ENCODE measurements around the gene GAB3. TPM values are rescaled to one million over a fixed set of nuclear protein-coding genes. Genes with fewer than 3 reads are reported as not detected.
A peak's percentile ranks its signal among the peaks of the same experiment; 100 is the strongest.

The GAB3 gene
- total and polyA plus RNA-seq, 9 of the 15 experiments (the other 6 are each of a cell fraction or from before 2014, with no cell fraction given) = 16.1 to 31.4 (median 20.2) TPM

DNA sequence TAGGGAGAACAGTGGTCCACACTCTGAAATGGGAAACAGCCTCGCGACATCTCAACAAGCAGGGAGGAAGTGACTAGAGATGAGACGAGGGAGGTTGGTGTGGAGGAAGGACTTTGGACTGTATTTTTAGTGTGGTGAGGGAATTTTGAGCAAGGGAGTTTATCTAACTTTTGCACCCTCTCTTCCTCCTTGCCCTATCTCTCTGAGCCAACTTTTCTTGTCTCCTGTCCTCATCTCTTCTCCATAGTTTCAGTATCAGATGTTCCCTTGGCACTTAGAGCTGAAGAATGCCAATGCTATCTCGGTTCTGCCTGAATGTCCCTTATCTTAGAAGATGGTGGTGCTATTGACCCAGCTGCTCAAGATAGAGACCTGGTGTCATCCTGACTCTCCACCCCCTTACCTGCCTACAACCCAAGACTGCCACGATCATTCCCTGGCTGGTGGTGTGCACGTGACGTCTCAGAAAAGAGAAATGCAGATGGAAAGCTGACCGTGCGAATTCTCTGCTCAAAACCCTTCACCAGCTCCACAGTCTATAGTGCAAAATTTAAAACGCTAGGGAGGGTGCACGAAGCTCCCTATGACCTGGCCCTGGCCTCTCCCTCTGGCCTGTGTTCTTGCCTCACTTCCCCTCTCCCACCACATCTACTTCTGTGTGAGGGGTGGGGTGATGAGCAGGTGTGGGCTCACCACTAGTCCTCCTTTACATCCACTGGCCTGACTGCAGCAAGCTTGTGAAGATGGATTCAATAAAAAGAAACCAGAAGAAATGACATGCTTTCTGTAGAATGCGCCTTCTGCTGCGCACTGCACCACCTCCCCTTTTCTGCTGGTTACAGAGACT, 33.5 kb upstream of the GAB3 start (continued):
- TF ChIP-seq FOXJ3 (CRISPR knock-in tag; IDR thresholded peaks at IDR 0.05) (no peak), ILK (tag; IDR thresholded peaks at IDR 0.05; ENCODE audit: borderline replicate concordance, low read depth) (no peak), JUND (IDR thresholded peaks at IDR 0.05; ENCODE audit: borderline replicate concordance, low read depth, low read length) (no peak), JUND (tag; IDR thresholded peaks at IDR 0.05; ENCODE audit: borderline replicate concordance, low read depth, low read length) (peak; percentile 55; the same call in 1 of the 3 replicates)

DNA sequence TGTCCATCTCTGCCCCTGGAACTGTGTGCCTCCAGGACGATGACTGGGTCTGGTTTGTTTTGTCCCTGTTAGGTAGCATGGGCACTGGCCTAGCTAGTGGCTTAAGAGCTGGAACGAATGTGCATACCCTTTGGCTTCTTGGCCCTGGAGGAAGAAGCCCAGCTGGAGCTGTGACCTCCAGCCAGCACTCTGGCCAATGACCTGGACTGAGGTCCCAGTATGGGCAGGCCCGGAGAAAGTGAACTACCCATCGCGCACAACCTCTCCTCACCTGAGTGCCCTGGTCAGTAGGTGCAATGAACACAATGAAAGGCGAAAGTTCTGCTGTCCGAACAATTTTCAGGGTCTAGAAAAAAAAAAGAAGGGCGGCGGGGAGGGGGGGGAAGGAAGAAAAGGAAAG, 30.1 kb upstream of the GAB3 start:
- no peak overlapping the region for H3K9ac ChIP-seq (ENCODE audit: insufficient read depth in 1 of 2, low read depth in 2 of 2, low read length in 2 of 2)
- H2AFZ ChIP-seq (ENCODE audit: low read depth, low read length) = no peak overlapping the region
- BruUV-seq (replicated peaks) = no TSS peak
- 90% methylated on average over 1 of the region's 9 CpGs for WGBS (ENCODE audit: insufficient coverage, low coverage, missing lambda C conversion rate)
- ATAC-seq (no peak), DNase-seq (ENCODE audit: extremely low read depth in 1 of 4, low spot score in 3 of 4) (no peak), FAIRE-seq (no peak)
- ChIA-PET CTCF (ENCODE audit: low intra/inter-chr PET ratio) (no interaction called here), POLR2A (interaction anchor here (0.6 to 3.1 kb wide), 9 partner anchors 8 to 239 kb away, joined by 3 to 12 read pairs (median 4); no protein-coding TSS in a partner anchor)
- H3K4me3 ChIP-seq = no peak overlapping the region
- intact Hi-C loops (cut with micrococcal nuclease) (no loop called here), in situ Hi-C loops (cut with MboI) (no loop called here)
- H3K27ac ChIP-seq (ENCODE audit: extremely low read depth, low read depth, low read length) = no peak overlapping the region
- H3K9me3 ChIP-seq (replicated peaks; ENCODE audit: control insufficient read depth, insufficient read depth, low read depth, low read length) = no peaks in the 10 kb centered on the region
- peaks cover 96% of the 10 kb centered on the region for H3K36me3 ChIP-seq (ENCODE audit: control insufficient read depth, insufficient read depth, low read length)
- peaks cover 42% of the 10 kb centered on the region for H3K79me2 ChIP-seq (ENCODE audit: control insufficient read depth, insufficient read depth, low read length)
- no peaks in the 10 kb centered on the region for H3K27me3 ChIP-seq (ENCODE audit: control insufficient read depth in 2 of 2, insufficient read depth in 2 of 2, low read length in 2 of 2)
- H3K4me1 ChIP-seq (replicated peaks in 1 of 2; ENCODE audit: control insufficient read depth in 2 of 2, insufficient read depth in 2 of 2, low read length in 2 of 2) = peaks cover 19 to 28% of the 10 kb centered on the region in 2 experiments
- no peak overlapping the region for H3K4me2 ChIP-seq (ENCODE audit: insufficient read depth, low read length)
- TF ChIP-seq SUPT5H (IDR thresholded peaks at IDR 0.05) (0 out of 2 replicates have a peak, but pooled peaks have one; percentile 2), RFX7 (CRISPR knock-in tag; IDR thresholded peaks at IDR 0.05) (no peak), HMGN3 (IDR thresholded peaks at IDR 0.05; ENCODE audit: borderline replicate concordance, extremely low read depth, insufficient read length, low read depth, low read length) (no peak), BRCA1 (IDR thresholded peaks at IDR 0.05) (no peak), BRCA1 (CRISPR knock-in tag; IDR thresholded peaks at IDR 0.05) (no peak), POLR2A (conservative IDR thresholded peaks at IDR 0.05) (0 out of 2 replicates have a peak, but pooled peaks have one; percentile 3), SETDB1 (IDR thresholded peaks at IDR 0.05; ENCODE audit: low read length) (no peak)
- peaks cover 4% of the 10 kb centered on the region for H3K9me1 ChIP-seq (ENCODE audit: control insufficient read depth, insufficient read depth, low read length)
- peaks cover 7% of the 10 kb centered on the region for H4K20me1 ChIP-seq (replicated peaks; ENCODE audit: control insufficient read depth, insufficient read depth, low read length)

Measured in K562 (cell line).